Stimulated activated CD4-positive, alpha-beta T cell treated with anti-CD3 and anti-CD28 coated beads, Interleukin-12 subunit alpha, Interleukin-12 subunit beta, amount 100 ng/mL, for 48 hours (primary cell): Measurements from ENCODE around the gene ATG5.

ENCODE experiments used
- DNase-seq, 3 donors: peaks; one replicate each; pipeline ENCODE4 v3.0.0-alpha.2; 2020; ENCODE audit warnings: low read depth in 2 of 3, low spot score in 1 of 3

The ATG5 gene

GRCh38 chr6:106134906-106135634, 190.5 kb downstream of the ATG5 start:
- no peak for DNase-seq
